Left renal pelvis (tissue), 4 donors: ENCODE measurements around the gene FLAD1. TPM values are rescaled to one million over a fixed set of nuclear protein-coding genes. Genes with fewer than 3 reads are reported as not detected.
"Not testable (repeated sequence)": the region's sequence is repeated elsewhere in the genome, so short reads cannot be mapped to it uniquely, and the experiment has no call there.

Experiments used
- DNase-seq, 4 donors: peaks; one replicate each; pipeline ENCODE4 v3.0.0-alpha.2; 2013; ENCODE audit warnings: low read depth in 4 of 4, low spot score in 3 of 4
- polyA plus RNA-seq, 4 donors: library from polyadenylated mRNA; unstranded; fragments of 120-200 nt; gene quantifications; one replicate each; pipeline ENCODE4 v1.2.1, GENCODE V29; 2013; ENCODE audit not compliant: insufficient read length in 4 of 4

FLAD1 gene
- polyA plus RNA-seq, 4 donors, result 20.4 to 39.1 (median 28.9) TPM

DNA sequence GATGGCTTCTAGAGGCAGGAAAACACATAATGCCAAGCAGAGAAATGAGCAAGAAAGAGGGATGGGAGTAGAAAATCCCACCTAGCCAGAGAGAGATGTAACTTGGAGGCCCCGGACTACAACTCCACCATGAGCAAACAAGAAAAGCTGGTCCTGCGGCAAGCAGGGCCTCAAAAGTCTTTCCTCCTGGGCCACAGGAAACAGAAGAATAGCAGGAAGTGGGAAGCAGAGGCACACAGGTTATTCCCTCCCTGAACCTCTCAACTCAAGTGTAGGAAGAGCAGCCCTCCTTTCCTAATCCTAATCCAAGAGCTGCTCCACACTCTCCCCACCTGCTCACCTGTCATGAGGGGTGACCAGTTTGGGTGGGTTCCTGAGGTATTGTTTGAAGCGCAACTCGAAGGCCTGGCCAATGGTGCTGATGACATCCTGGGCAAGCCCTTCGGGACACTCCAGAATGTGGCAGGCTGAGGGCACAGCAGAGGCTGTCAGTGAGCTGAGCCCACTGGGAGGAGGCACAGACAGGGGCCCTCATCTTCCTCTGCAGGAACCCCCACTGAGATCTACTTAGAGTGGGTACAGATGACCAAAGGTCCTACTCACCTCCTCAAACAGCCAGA lies 15.7 kb upstream of the FLAD1 start:
- DNase-seq, result no peak

DNA sequence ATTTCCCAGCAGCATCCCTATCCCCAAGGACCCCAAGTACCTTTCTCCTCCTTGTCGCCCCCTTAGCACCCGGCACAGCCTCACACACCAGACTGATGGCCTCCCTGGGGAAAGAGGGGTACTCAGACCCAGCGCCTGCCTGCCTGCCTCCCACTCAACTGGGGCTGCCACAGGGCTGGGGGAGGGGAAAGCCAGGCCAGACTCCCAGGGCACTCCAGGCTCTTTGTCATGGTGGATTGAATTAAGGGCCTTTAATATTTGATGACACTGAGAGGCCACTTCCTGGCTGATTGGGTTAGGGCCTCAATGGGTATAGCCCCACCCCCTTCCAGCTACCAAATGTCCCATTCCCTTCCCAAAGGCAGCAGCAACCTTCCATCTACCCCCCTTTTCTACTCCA lies 14.4 kb upstream of the FLAD1 start:
- no peak for DNase-seq

DNA sequence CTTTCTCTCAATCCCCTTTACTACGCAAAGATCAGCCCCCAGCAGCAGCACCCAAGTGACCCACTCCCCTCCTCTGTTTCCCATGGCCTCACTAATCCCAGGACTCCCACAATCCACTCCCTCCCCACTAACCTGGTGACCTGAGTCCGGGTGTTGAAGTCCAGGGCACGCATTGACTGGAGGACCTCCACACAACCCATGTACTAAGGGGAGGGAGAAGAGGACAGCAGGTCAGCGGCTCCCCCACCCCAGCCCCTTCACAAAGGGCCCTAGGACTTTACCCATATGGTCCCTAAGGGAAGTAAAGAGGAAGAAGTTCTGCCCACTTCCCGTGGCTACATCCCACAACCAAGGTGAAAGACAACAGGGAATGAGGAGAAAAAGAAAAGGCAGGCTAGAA lies 13.9 kb upstream of the FLAD1 start:
- DNase-seq, result no peak

GRCh38 chr1:154969860-154970452 lies 13.2 kb upstream of the FLAD1 start:
- no peak for DNase-seq

- DNase-seq, result peak in 3 of 4 donors; percentile 79 to 81 (median 79)
These were observed 12.4 kb upstream of the FLAD1 start, which contains the start of gene SHC1 for GRCh38 chr1:154970631-154971340. TSS of gene SHC1 (minus strand) at chr1:154970747. CDS start at chr1:154970526, 221 bp downstream.

- DNase-seq, result no peak
These were observed 11.7 kb upstream of the FLAD1 start for GRCh38 chr1:154971341-154971998.

- no peak for DNase-seq
These were observed 11.0 kb upstream of the FLAD1 start for GRCh38 chr1:154972213-154972516.

- DNase-seq, result no peak
These were observed 10.4 kb upstream of the FLAD1 start for GRCh38 chr1:154972517-154973343.

GRCh38 chr1:154973344-154974101 lies 9.6 kb upstream of the FLAD1 start:
- DNase-seq, result peak in 3 of 4 donors; percentile 85 to 90 (median 87)

- DNase-seq, result peak; percentile 99 to 100 (median 100)
These were observed 8.9 kb upstream of the FLAD1 start, which contains the start of gene CKS1B for GRCh38 chr1:154974102-154974807. TSS of gene CKS1B (plus strand) at chr1:154974681. CDS start at chr1:154974746, 65 bp downstream.

DNA sequence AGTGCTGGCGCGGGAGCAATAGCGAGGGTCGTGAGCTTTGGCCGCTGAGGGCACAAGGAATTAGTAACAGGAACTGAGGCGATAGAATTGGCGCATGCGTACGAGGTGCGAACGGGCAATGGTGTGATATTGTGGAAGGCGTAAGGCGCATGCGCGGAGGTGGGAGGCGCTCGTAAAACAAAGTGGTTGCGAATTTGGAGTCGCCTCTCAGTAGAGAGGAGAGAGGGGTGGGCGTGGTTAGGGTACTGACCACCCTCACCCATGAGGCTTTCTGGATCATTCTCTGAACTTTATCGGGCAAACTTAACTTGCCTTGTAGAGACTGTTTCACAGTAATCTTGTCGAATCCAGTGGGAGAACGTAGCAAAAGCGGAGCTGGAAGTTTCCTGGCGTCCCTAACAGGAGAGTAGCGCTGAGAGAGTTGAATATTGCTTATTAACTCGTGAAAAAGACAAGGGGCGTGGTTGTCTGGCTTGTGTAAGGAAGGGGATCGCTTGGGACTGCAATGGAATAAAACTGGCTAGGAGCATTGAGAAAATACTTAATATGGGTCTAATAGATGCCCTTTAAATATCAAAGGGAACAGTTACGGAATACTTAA lies 8.2 kb upstream of the FLAD1 start:
- peak; percentile 95 to 98 (median 96) for DNase-seq

GRCh38 chr1:154975409-154976059 lies 7.6 kb upstream of the FLAD1 start:
- DNase-seq, result no peak

DNA sequence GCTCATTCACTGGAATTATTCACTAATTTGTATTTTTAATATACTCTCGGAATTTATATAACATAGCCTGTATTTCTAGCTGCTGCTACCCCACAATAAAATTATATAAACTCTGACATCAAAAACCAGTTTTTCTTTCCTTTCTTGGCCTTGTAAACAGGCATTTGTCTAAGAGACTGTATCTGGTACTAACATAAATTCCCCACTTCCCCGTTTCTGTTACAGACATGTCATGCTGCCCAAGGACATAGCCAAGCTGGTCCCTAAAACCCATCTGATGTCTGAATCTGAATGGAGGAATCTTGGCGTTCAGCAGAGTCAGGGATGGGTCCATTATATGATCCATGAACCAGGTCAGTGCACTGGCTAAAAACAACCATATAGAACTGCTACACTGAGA lies 5.4 kb upstream of the FLAD1 start:
- DNase-seq, result not testable (repeated sequence)

- DNase-seq, result no peak
These were observed 4.8 kb upstream of the FLAD1 start for GRCh38 chr1:154978360-154978759.

DNA sequence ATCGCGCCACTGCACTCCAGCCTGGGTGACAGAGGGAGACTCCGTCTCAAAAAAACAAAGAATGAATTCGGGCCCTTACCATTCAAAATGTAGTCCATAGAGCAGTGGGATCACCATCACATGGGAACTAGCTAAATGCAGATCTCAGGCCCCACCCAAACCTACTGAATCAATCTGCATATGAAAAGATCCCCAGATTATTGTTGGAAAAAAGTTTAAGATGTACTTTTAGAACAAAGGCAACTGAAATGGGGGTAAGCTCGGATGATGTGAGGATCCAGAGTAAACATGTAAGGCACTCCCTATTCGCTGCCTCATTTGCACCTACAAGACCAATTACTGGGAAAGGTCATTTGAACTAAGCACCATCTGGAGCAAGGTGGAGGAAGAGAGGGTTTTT lies 803 bp upstream of the FLAD1 start:
- DNase-seq, result no peak

DNA sequence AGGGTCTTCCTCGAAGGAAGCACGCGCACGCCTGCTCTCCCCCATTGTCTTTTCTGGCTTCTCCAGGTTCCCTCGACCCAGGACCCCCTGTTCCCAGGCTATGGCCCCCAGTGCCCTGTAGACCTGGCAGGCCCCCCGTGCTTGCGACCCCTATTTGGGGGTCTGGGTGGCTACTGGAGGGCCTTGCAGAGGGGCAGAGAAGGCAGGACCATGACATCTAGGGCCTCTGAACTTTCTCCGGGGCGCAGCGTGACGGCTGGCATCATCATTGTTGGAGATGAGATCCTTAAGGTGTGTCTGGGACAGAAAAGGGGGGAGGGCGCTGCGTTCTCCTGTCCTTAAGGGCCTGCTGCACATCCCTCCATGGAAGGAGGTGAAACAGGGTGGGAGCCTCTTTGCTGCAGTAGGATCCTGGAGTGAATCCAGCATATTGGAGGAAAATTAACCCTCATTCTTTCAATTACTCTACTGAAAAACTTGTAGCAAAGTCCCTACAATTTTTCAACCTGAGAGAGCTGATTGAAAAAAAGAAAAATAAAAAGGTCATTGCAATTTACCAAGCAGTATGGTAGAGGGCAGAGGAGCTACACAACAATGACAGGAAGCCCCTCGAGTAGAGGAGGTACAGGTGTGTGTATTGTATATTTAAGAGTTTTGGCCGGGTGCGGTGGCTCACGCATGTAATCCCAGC lies 777 bp downstream of the FLAD1 start:
- DNase-seq, result no peak

- not testable (repeated sequence) for DNase-seq
These were observed 3.6 kb downstream of the FLAD1 start for GRCh38 chr1:154986736-154987135.

GRCh38 chr1:154987326-154987725 lies 4.2 kb downstream of the FLAD1 start:
- DNase-seq, result no peak
